ENCODE data around the gene IGSF11.
"Not testable (repeated sequence)": the region's sequence is repeated elsewhere in the genome, so short reads cannot be mapped to it uniquely, and the experiment has no call there.

The IGSF11 gene

GRCh38 chr3:118859950-118860349 lies 174.7 kb downstream of the IGSF11 start:
- no peak for DNase-seq

DNA sequence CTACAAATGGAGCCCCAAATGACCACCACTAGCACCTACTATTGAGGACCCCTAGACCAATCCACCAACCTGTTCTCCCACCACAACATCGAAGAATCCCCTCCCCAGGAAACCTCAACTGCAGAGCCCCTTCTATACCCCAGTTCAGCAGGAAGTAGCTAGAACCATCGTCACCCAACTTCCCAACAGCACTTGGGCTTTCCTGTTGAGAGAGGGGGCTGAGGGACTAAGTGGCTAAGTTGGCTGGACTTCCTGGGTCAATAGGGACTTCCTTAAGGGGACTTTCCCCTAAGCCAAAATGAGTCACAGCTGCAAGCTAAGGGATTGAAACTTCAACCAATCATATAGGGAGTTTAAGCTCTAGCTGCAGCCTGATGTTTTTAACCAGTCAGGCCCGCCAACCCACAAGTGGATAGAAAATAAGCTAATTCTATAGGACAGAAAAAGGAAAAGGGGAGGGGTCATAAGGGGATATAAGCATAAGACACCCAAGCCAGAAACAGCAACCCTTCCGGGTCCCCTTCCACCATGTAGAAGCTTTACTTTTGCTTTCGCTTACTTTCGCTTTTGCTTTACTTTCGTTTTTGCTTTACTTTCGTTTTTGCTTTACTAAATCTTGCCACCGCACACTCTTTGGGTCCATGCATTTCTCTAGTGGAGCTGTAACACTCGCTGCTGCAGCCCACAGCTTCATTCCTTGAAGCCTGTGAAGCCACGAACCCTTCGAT lies 183.0 kb downstream of the IGSF11 start:
- DNase-seq, result not testable (repeated sequence)

DNA sequence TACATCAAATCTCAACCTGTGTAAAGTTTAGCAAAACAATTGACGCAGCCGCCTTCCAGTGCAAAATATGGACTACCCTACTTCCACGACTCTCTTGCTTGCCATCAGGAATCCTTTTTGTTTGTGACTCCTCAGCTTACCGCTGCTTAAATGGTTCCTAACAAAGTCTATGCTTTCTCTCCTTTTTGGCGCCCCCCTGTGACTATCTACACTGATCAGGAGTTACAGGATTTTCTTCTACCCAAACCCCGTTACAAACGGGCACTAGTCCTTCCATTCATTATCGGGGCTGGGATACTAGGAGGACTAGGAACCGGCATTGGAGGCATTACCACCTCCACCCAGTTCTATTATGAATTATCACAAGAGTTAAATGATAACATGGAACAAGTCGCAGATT lies 184.0 kb downstream of the IGSF11 start:
- DNase-seq, result no peak
